ENCODE measurements around the gene NKX2-2. TPM values are rescaled to one million over a fixed set of nuclear protein-coding genes. Genes with fewer than 3 reads are reported as not detected.
"Not testable (repeated sequence)": the region's sequence is repeated elsewhere in the genome, so short reads cannot be mapped to it uniquely, and the experiment has no call there.

Gene NKX2-2
- total and polyA plus RNA-seq, 9 donors: 0.04 to 0.35 (median 0.19) TPM

DNA sequence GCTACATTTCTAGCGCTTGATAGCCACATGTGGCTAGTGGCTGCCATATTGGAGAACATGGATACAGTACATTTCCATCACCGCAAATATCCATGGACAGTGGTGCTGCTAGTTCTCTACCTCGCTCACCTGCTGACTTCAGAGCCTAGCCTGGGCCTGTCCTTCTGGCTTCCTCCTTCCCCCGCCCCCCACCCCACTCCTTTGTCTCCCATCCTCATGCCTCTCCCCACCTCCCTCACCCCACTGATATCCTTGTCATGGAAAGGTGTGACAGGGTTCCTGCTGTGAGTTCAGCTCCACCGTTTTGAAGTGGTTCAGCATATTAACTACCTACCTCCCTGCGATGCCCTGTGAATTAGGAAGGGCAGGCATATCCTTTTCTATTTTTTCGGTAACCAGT is 14.2 kb downstream of the NKX2-2 start:
- H3K9me3 ChIP-seq (replicated peaks; ENCODE audit: control insufficient read depth, low read depth, low read length): no peaks in the 10 kb centered on the region
- H3K36me3 ChIP-seq (ENCODE audit: control insufficient read depth, insufficient read depth, low read length): no peaks in the 10 kb centered on the region
- no peaks in the 10 kb centered on the region for H3K4me1 ChIP-seq (ENCODE audit: control insufficient read depth, insufficient read depth, low read length)
- DNase-seq: no peak
- no peak overlapping the region for H3K4me3 ChIP-seq (ENCODE audit: low read length)
- WGBS (ENCODE audit: insufficient coverage): 68% methylated on average over 6 of the region's 7 CpGs
- H3K27ac ChIP-seq (ENCODE audit: low read length): no peak overlapping the region
- H3K27me3 ChIP-seq (ENCODE audit: control insufficient read depth, insufficient read depth, low read length): peaks cover 52% of the 10 kb centered on the region

GRCh38 chr20:21498635-21499034 is 15.2 kb downstream of the NKX2-2 start:
- H3K36me3 ChIP-seq (ENCODE audit: control insufficient read depth, insufficient read depth, low read length): no peaks in the 10 kb centered on the region
- WGBS (ENCODE audit: insufficient coverage): 54% methylated on average over 2 of the region's 4 CpGs
- DNase-seq: no peak
- no peaks in the 10 kb centered on the region for H3K4me1 ChIP-seq (ENCODE audit: control insufficient read depth, insufficient read depth, low read length)
- no peaks in the 10 kb centered on the region for H3K9me3 ChIP-seq (replicated peaks; ENCODE audit: control insufficient read depth, low read depth, low read length)
- H3K4me3 ChIP-seq (ENCODE audit: low read length): no peak overlapping the region
- peaks cover 43% of the 10 kb centered on the region for H3K27me3 ChIP-seq (ENCODE audit: control insufficient read depth, insufficient read depth, low read length)
- no peak overlapping the region for H3K27ac ChIP-seq (ENCODE audit: low read length)

- H3K27me3 ChIP-seq (ENCODE audit: control insufficient read depth, insufficient read depth, low read length): peaks cover 40% of the 10 kb centered on the region
- H3K4me1 ChIP-seq (ENCODE audit: control insufficient read depth, insufficient read depth, low read length): no peaks in the 10 kb centered on the region
- DNase-seq: no peak
- no peaks in the 10 kb centered on the region for H3K9me3 ChIP-seq (replicated peaks; ENCODE audit: control insufficient read depth, low read depth, low read length)
- WGBS (ENCODE audit: insufficient coverage): 73% methylated on average over 2 of the region's 6 CpGs
- H3K4me3 ChIP-seq (ENCODE audit: low read length): no peak overlapping the region
- no peaks in the 10 kb centered on the region for H3K36me3 ChIP-seq (ENCODE audit: control insufficient read depth, insufficient read depth, low read length)
- H3K27ac ChIP-seq (ENCODE audit: low read length): no peak overlapping the region
Observed at GRCh38 chr20:21498195-21498594, 15.7 kb downstream of the NKX2-2 start.

DNA sequence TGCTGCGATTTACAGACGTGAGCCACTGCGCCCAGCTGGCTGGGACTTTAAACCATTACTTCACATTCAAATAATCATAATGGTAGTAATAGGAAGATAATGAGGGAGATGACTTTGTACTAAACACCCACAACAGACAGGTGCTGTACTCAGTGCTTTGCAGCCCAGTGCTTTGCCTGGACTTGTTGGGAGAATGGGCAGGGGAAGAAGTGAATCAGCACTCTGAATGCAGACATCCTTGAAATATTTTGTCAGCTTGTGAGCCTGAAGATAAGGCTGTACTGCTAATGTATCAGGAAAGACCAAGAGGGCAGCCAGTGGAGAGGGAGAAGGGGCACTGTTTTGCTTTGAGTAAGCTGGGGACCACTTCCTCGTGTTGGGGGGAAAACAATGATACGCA is 17.4 kb downstream of the NKX2-2 start:
- Histone ChIP-seq H3K27me3 (ENCODE audit: control insufficient read depth, insufficient read depth, low read length) (peaks cover 32% of the 10 kb centered on the region), H3K9me3 (replicated peaks; ENCODE audit: control insufficient read depth, low read depth, low read length) (no peaks in the 10 kb centered on the region), H3K27ac (ENCODE audit: low read length) (no peak overlapping the region), H3K36me3 (ENCODE audit: control insufficient read depth, insufficient read depth, low read length) (no peaks in the 10 kb centered on the region), H3K4me3 (ENCODE audit: low read length) (no peak overlapping the region), H3K4me1 (ENCODE audit: control insufficient read depth, insufficient read depth, low read length) (no peaks in the 10 kb centered on the region)
- DNase-seq: no peak
- WGBS (ENCODE audit: insufficient coverage): no CpG with 5 or more reads among the region's 5 CpGs

GRCh38 chr20:21493049-21493448 is 20.8 kb downstream of the NKX2-2 start:
- H3K27me3 ChIP-seq (ENCODE audit: control insufficient read depth, insufficient read depth, low read length): peaks cover 11% of the 10 kb centered on the region
- H3K9me3 ChIP-seq (replicated peaks; ENCODE audit: control insufficient read depth, low read depth, low read length): no peaks in the 10 kb centered on the region
- DNase-seq: no peak
- H3K27ac ChIP-seq (ENCODE audit: low read length): no peak overlapping the region
- H3K36me3 ChIP-seq (ENCODE audit: control insufficient read depth, insufficient read depth, low read length): no peaks in the 10 kb centered on the region
- 80% methylated on average over 1 of the region's 6 CpGs for WGBS (ENCODE audit: insufficient coverage)
- no peaks in the 10 kb centered on the region for H3K4me1 ChIP-seq (ENCODE audit: control insufficient read depth, insufficient read depth, low read length)
- H3K4me3 ChIP-seq (ENCODE audit: low read length): no peak overlapping the region

- Histone ChIP-seq H3K27me3 (ENCODE audit: control insufficient read depth, insufficient read depth, low read length) (peaks cover 7% of the 10 kb centered on the region), H3K36me3 (ENCODE audit: control insufficient read depth, insufficient read depth, low read length) (no peaks in the 10 kb centered on the region), H3K4me3 (ENCODE audit: low read length) (no peak overlapping the region), H3K4me1 (ENCODE audit: control insufficient read depth, insufficient read depth, low read length) (no peaks in the 10 kb centered on the region), H3K9me3 (replicated peaks; ENCODE audit: control insufficient read depth, low read depth, low read length) (no peaks in the 10 kb centered on the region), H3K27ac (ENCODE audit: low read length) (no peak overlapping the region)
- no CpG with 5 or more reads among the region's 2 CpGs for WGBS (ENCODE audit: insufficient coverage)
- no peak for DNase-seq
Observed at GRCh38 chr20:21490105-21490504, 23.8 kb downstream of the NKX2-2 start.

GRCh38 chr20:21480144-21480543 is 33.7 kb downstream of the NKX2-2 start:
- no CpG with 5 or more reads among the region's 2 CpGs for WGBS (ENCODE audit: insufficient coverage)

GRCh38 chr20:21465799-21466198 is 48.1 kb downstream of the NKX2-2 start:
- Histone ChIP-seq H3K27ac (ENCODE audit: low read length) (no peak overlapping the region), H3K27me3 (ENCODE audit: control insufficient read depth, insufficient read depth, low read length) (peaks cover 2% of the 10 kb centered on the region), H3K4me3 (ENCODE audit: low read length) (no peak overlapping the region), H3K9me3 (replicated peaks; ENCODE audit: control insufficient read depth, low read depth, low read length) (peaks cover 4% of the 10 kb centered on the region), H3K36me3 (ENCODE audit: control insufficient read depth, insufficient read depth, low read length) (no peaks in the 10 kb centered on the region), H3K4me1 (ENCODE audit: control insufficient read depth, insufficient read depth, low read length) (no peaks in the 10 kb centered on the region)
- no peak for DNase-seq

More at GRCh38 chr20:21480144-21480543, 33.7 kb downstream of the NKX2-2 start:
- DNase-seq; H3K27me3 ChIP-seq (ENCODE audit: control insufficient read depth, insufficient read depth, low read length); H3K36me3 ChIP-seq (ENCODE audit: control insufficient read depth, insufficient read depth, low read length); H3K9me3 ChIP-seq (replicated peaks; ENCODE audit: control insufficient read depth, low read depth, low read length); H3K4me3 ChIP-seq (ENCODE audit: low read length); H3K4me1 ChIP-seq (ENCODE audit: control insufficient read depth, insufficient read depth, low read length); H3K27ac ChIP-seq (ENCODE audit: low read length): not testable (repeated sequence)

GRCh38 chr20:21464916-21465315 is 48.9 kb downstream of the NKX2-2 start:
- no peak for DNase-seq
- Histone ChIP-seq H3K27me3 (ENCODE audit: control insufficient read depth, insufficient read depth, low read length) (peaks cover 2% of the 10 kb centered on the region), H3K36me3 (ENCODE audit: control insufficient read depth, insufficient read depth, low read length) (no peaks in the 10 kb centered on the region), H3K4me3 (ENCODE audit: low read length) (no peak overlapping the region), H3K4me1 (ENCODE audit: control insufficient read depth, insufficient read depth, low read length) (no peaks in the 10 kb centered on the region), H3K27ac (ENCODE audit: low read length) (no peak overlapping the region), H3K9me3 (replicated peaks; ENCODE audit: control insufficient read depth, low read depth, low read length) (peaks cover 4% of the 10 kb centered on the region)
- no CpG with 5 or more reads among the region's 2 CpGs for WGBS (ENCODE audit: insufficient coverage)
